OCI-LY3 (cell line): ENCODE data around the gene SMCO2.

ENCODE experiments used
- EZH2phosphoT487 ChIP-seq: fragments of 200-600 bp; shearing (Covaris generic); IDR thresholded peaks from 2 replicates; pipeline ENCODE4 v1.6.1; 2018; ENCODE audit warnings: antibody characterized with exemption, mixed run types, low read depth
- TF ChIP-seq, protein P1 (sequence below): fragments of 200-600, 300-600 bp; sonication (generic); IDR thresholded peaks from 2 replicates; pipeline ENCODE4 v1.5.1; 2014; ENCODE audit warnings: antibody characterized with exemption, low read length, low read depth

DNA sequence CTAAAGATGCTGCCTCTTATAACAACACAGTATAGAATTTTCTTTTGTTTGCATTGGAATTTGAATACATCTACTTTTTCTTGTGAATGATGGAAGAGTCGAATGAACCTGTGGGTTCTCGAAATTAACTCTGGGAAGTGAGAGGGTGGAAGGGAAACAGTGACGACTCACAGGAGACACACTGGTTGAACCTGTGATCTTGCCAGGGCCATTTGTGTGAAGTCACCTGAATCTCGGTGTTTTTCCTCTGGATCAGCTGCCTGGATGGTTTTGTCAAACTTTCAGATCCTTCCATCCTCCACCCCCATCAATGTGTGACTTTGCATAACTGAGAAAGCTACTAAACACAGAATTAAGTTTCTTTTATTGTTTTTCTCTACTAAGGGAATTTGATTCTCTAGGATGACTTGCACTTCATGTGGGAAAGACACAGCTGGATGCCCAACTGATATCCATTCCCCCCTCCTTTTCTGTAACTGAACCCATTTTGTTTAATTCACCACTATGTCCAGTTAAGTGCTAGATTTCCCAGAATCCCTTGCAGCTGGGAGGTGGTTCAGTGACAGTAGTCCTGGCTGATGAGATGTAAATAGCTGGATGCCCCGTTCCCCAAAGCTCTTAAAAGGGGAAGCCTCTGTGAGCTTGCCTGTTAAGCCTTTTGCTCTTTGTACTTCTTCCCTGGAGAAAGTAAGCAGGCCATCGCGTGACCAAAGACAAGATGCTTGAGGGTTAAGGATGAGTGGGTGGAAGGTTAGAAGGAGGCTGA lies 83.8 kb downstream of the SMCO2 start:
- TF ChIP-seq, protein P1, sequence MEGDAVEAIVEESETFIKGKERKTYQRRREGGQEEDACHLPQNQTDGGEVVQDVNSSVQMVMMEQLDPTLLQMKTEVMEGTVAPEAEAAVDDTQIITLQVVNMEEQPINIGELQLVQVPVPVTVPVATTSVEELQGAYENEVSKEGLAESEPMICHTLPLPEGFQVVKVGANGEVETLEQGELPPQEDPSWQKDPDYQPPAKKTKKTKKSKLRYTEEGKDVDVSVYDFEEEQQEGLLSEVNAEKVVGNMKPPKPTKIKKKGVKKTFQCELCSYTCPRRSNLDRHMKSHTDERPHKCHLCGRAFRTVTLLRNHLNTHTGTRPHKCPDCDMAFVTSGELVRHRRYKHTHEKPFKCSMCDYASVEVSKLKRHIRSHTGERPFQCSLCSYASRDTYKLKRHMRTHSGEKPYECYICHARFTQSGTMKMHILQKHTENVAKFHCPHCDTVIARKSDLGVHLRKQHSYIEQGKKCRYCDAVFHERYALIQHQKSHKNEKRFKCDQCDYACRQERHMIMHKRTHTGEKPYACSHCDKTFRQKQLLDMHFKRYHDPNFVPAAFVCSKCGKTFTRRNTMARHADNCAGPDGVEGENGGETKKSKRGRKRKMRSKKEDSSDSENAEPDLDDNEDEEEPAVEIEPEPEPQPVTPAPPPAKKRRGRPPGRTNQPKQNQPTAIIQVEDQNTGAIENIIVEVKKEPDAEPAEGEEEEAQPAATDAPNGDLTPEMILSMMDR = no peak
- no peak for TF ChIP-seq EZH2phosphoT487
